T-helper 1 cell treated with Interleukin-12 subunit alpha and Interleukin-12 subunit beta and Interleukin-4 antibody, amounts not matched to agents 30 μg/mL and 1 μg/mL, for 36 hours (primary cell): ENCODE measurements around the gene KIF27.
A peak's percentile ranks its signal among the peaks of the same experiment; 100 is the strongest.
"Not testable (repeated sequence)": the region's sequence is repeated elsewhere in the genome, so short reads cannot be mapped to it uniquely, and the experiment has no call there.

Experiments used
- H3K27ac Mint-ChIP-seq: one replicate; pipeline ENCODE4 v1.8.0; 2021; ENCODE audit warnings: mild to moderate bottlenecking, mixed read lengths
- H3K27me3 Mint-ChIP-seq: one replicate; pipeline ENCODE4 v1.8.0; 2021; ENCODE audit warnings: low read depth, mixed read lengths
- H3K36me3 Mint-ChIP-seq: one replicate; pipeline ENCODE4 v1.8.0; 2021; ENCODE audit warnings: low read depth, mixed read lengths
- H3K4me1 Mint-ChIP-seq: one replicate; pipeline ENCODE4 v1.8.0; 2021; ENCODE audit warnings: low read depth, mixed read lengths
- H3K4me3 Mint-ChIP-seq: one replicate; pipeline ENCODE4 v1.8.0; 2021; ENCODE audit warnings: mild to moderate bottlenecking, moderate library complexity, mixed read lengths
- H3K9me3 Mint-ChIP-seq: one replicate; pipeline ENCODE4 v1.8.0; 2021; ENCODE audit warnings: mixed read lengths

KIF27 gene

GRCh38 chr9:83920927-83921707, at the start of gene KIF27:
TSS of gene KIF27 (minus strand) at chr9:83921432. CDS start at chr9:83915591, 5,841 bp downstream.
- Mint-ChIP-seq H3K27ac (peak within 1 kb of the TSS; percentile 90), H3K27me3 (no peaks in the 10 kb centered on the region), H3K4me3 (peak within 1 kb of the TSS; percentile 82), H3K36me3 (peaks cover 2% of the 10 kb centered on the region), H3K4me1 (peaks cover 17% of the 10 kb centered on the region), H3K9me3 (no peaks in the 10 kb centered on the region)

GRCh38 chr9:83969602-83970001, 48.4 kb upstream of the KIF27 start:
- no peaks in the 10 kb centered on the region for H3K27me3 Mint-ChIP-seq
- peaks cover 27% of the 10 kb centered on the region for H3K4me1 Mint-ChIP-seq
- H3K27ac Mint-ChIP-seq: no peak overlapping the region
- no peaks in the 10 kb centered on the region for H3K9me3 Mint-ChIP-seq
- H3K4me3 Mint-ChIP-seq: no peak overlapping the region
- H3K36me3 Mint-ChIP-seq: peaks cover 68% of the 10 kb centered on the region

GRCh38 chr9:83967073-83967472, 45.8 kb upstream of the KIF27 start:
- H3K9me3 Mint-ChIP-seq: no peaks in the 10 kb centered on the region
- no peak overlapping the region for H3K4me3 Mint-ChIP-seq
- H3K4me1 Mint-ChIP-seq: peaks cover 17% of the 10 kb centered on the region
- H3K27me3 Mint-ChIP-seq: no peaks in the 10 kb centered on the region
- no peak overlapping the region for H3K27ac Mint-ChIP-seq
- peaks cover 53% of the 10 kb centered on the region for H3K36me3 Mint-ChIP-seq

- Mint-ChIP-seq H3K27ac (no peak overlapping the region), H3K4me1 (peaks cover 11% of the 10 kb centered on the region), H3K36me3 (peaks cover 44% of the 10 kb centered on the region), H3K27me3 (no peaks in the 10 kb centered on the region), H3K4me3 (no peak overlapping the region), H3K9me3 (no peaks in the 10 kb centered on the region)
Observed at GRCh38 chr9:83966209-83966582, 45.0 kb upstream of the KIF27 start.

GRCh38 chr9:83965350-83966208, 44.3 kb upstream of the KIF27 start:
- H3K36me3 Mint-ChIP-seq: peaks cover 38% of the 10 kb centered on the region
- H3K4me1 Mint-ChIP-seq: peaks cover 11% of the 10 kb centered on the region
- H3K27me3 Mint-ChIP-seq: no peaks in the 10 kb centered on the region
- peak overlapping the region; percentile 47 for H3K27ac Mint-ChIP-seq
- H3K9me3 Mint-ChIP-seq: no peaks in the 10 kb centered on the region
- no peak overlapping the region for H3K4me3 Mint-ChIP-seq

- no peaks in the 10 kb centered on the region for H3K9me3 Mint-ChIP-seq
- no peak overlapping the region for H3K4me3 Mint-ChIP-seq
- H3K4me1 Mint-ChIP-seq: peaks cover 9% of the 10 kb centered on the region
- no peaks in the 10 kb centered on the region for H3K27me3 Mint-ChIP-seq
- peaks cover 32% of the 10 kb centered on the region for H3K36me3 Mint-ChIP-seq
- H3K27ac Mint-ChIP-seq: peak overlapping the region; percentile 47
Observed at GRCh38 chr9:83964973-83965349, 43.7 kb upstream of the KIF27 start.

- H3K4me3 Mint-ChIP-seq: no peak overlapping the region
- H3K36me3 Mint-ChIP-seq: peaks cover 11% of the 10 kb centered on the region
- H3K4me1 Mint-ChIP-seq: peaks cover 5% of the 10 kb centered on the region
- H3K27me3 Mint-ChIP-seq: no peaks in the 10 kb centered on the region
- no peaks in the 10 kb centered on the region for H3K9me3 Mint-ChIP-seq
- no peak overlapping the region for H3K27ac Mint-ChIP-seq
Observed at GRCh38 chr9:83962165-83962564, 40.9 kb upstream of the KIF27 start.

- Mint-ChIP-seq H3K4me1 (peaks cover 8% of the 10 kb centered on the region), H3K27me3 (no peaks in the 10 kb centered on the region), H3K9me3 (no peaks in the 10 kb centered on the region), H3K4me3 (no peak overlapping the region), H3K27ac (no peak overlapping the region), H3K36me3 (peaks cover 9% of the 10 kb centered on the region)
Observed at GRCh38 chr9:83960991-83961390, 39.8 kb upstream of the KIF27 start.

- H3K4me1 Mint-ChIP-seq: peaks cover 12% of the 10 kb centered on the region
- H3K4me3 Mint-ChIP-seq: no peak overlapping the region
- no peaks in the 10 kb centered on the region for H3K27me3 Mint-ChIP-seq
- H3K27ac Mint-ChIP-seq: no peak overlapping the region
- no peaks in the 10 kb centered on the region for H3K9me3 Mint-ChIP-seq
- H3K36me3 Mint-ChIP-seq: peaks cover 5% of the 10 kb centered on the region
Observed at GRCh38 chr9:83959061-83959460, 37.8 kb upstream of the KIF27 start.

- Mint-ChIP-seq H3K36me3 (peaks cover 5% of the 10 kb centered on the region), H3K27ac (no peak overlapping the region), H3K27me3 (no peaks in the 10 kb centered on the region), H3K9me3 (no peaks in the 10 kb centered on the region), H3K4me3 (peak overlapping the region; percentile 93), H3K4me1 (peaks cover 12% of the 10 kb centered on the region)
Observed at GRCh38 chr9:83957248-83957513, 35.9 kb upstream of the KIF27 start.

- peaks cover 12% of the 10 kb centered on the region for H3K4me1 Mint-ChIP-seq
- H3K4me3 Mint-ChIP-seq: peak overlapping the region; percentile 93
- H3K27me3 Mint-ChIP-seq: no peaks in the 10 kb centered on the region
- peak overlapping the region; percentile 97 for H3K27ac Mint-ChIP-seq
- H3K9me3 Mint-ChIP-seq: no peaks in the 10 kb centered on the region
- H3K36me3 Mint-ChIP-seq: peaks cover 5% of the 10 kb centered on the region
Observed at GRCh38 chr9:83956436-83957247, 35.4 kb upstream of the KIF27 start.

GRCh38 chr9:83956086-83956435, 34.8 kb upstream of the KIF27 start:
- Mint-ChIP-seq H3K4me3 (peak overlapping the region; percentile 93), H3K4me1 (peaks cover 12% of the 10 kb centered on the region), H3K36me3 (peaks cover 5% of the 10 kb centered on the region), H3K27ac (peak overlapping the region; percentile 97), H3K9me3 (no peaks in the 10 kb centered on the region), H3K27me3 (no peaks in the 10 kb centered on the region)

- not testable (repeated sequence) for H3K4me1 Mint-ChIP-seq, H3K27me3 Mint-ChIP-seq, H3K27ac Mint-ChIP-seq, H3K4me3 Mint-ChIP-seq, H3K9me3 Mint-ChIP-seq
- H3K36me3 Mint-ChIP-seq: peaks cover 15% of the 10 kb centered on the region
Observed at GRCh38 chr9:83948096-83948495, 26.9 kb upstream of the KIF27 start.

- H3K4me1 Mint-ChIP-seq: peaks cover 7% of the 10 kb centered on the region
- no peaks in the 10 kb centered on the region for H3K27me3 Mint-ChIP-seq
- H3K4me3 Mint-ChIP-seq: no peak overlapping the region
- H3K27ac Mint-ChIP-seq: no peak overlapping the region
- peaks cover 24% of the 10 kb centered on the region for H3K36me3 Mint-ChIP-seq
- H3K9me3 Mint-ChIP-seq: no peaks in the 10 kb centered on the region
Observed at GRCh38 chr9:83940590-83941303, 19.5 kb upstream of the KIF27 start.
